Measurements from ENCODE around the gene CACNB2.

DNA sequence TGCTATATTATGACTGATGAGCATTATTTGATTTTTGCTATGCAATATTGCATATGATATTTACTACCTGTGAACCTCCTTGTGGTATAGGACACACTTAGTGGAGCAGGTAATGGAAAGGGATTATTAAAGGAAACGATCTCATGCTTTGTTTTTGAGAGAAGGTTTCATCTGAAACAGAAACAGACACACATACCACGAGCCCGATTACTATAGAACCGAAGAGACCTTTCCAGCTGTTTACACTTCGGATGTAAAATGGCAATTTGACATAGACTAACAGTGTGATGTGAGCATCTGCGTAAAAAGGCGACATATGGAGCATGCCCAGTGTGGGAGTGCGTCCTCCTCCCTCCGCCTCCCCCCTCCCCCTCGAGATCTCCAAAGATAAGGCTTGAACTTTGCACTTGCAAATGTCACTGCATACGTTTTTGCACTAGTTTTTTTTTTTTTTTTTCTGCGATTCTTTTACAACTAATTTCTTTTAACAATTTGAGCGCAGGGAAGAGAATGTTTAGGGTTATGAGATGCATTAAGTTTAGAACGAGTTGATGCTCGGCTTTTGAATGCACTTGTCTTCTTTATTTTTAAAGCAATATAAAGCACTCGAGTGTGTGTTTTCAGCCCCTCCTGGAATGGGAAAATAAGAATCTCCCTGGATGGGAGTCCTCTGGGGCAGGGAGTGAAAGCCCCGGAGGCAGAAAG is 260.1 kb downstream of the CACNB2 start:
- TF ChIP-seq POLR2A (IDR thresholded peaks at IDR 0.05; ENCODE audit: low read length) = no peak
- TF ChIP-seq GATA1 (IDR thresholded peaks at IDR 0.05; ENCODE audit: low read depth, low read length) = no peak
